Stimulated activated CD8-positive, alpha-beta memory T cell treated with anti-CD3 and anti-CD28 coated beads, Interleukin-4, amount 100 ng/mL, for 1 hour (primary cell): Measurements from ENCODE around the gene HARS2.
"Not testable (repeated sequence)": the region's sequence is repeated elsewhere in the genome, so short reads cannot be mapped to it uniquely, and the experiment has no call there.

ENCODE experiments used
- DNase-seq, 2 donors: peaks; one replicate each; pipeline ENCODE4 v3.0.0-alpha.2; 2020; ENCODE audit warnings: low read depth in 2 of 2, low spot score in 1 of 2

Gene HARS2, protein sequence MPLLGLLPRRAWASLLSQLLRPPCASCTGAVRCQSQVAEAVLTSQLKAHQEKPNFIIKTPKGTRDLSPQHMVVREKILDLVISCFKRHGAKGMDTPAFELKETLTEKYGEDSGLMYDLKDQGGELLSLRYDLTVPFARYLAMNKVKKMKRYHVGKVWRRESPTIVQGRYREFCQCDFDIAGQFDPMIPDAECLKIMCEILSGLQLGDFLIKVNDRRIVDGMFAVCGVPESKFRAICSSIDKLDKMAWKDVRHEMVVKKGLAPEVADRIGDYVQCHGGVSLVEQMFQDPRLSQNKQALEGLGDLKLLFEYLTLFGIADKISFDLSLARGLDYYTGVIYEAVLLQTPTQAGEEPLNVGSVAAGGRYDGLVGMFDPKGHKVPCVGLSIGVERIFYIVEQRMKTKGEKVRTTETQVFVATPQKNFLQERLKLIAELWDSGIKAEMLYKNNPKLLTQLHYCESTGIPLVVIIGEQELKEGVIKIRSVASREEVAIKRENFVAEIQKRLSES

GRCh38 chr5:140690941-140691924 is at the start of gene HARS2, which contains the start of gene HARS1:
TSS of gene HARS2 (plus strand) at chr5:140691455. CDS start at chr5:140691649, 194 bp downstream.
TSS of gene HARS1 (minus strand) at chr5:140691370. CDS start at chr5:140691304, 66 bp downstream.
- peak; percentile 64 to 76 for DNase-seq

DNA sequence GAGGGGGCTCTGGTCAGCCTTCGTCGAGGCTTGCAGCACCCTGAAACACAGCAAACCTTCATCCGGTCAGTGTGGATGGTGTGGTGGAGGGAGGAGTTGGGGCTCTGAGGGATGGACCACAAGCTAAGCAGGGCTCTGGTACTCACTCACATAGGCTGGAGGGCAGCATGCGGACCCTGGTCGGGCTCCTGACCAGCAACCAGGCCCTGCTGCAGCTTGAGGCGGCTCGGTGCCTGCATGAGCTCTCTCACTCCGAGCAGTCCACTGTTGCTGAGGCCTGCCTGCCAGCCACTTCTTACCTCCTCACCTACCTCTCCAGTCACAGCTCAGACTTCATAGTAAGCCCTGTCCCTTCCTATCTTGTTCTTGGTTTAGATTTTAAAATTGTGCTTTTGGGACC is 49.5 kb upstream of the HARS2 start:
- DNase-seq = no peak

DNA sequence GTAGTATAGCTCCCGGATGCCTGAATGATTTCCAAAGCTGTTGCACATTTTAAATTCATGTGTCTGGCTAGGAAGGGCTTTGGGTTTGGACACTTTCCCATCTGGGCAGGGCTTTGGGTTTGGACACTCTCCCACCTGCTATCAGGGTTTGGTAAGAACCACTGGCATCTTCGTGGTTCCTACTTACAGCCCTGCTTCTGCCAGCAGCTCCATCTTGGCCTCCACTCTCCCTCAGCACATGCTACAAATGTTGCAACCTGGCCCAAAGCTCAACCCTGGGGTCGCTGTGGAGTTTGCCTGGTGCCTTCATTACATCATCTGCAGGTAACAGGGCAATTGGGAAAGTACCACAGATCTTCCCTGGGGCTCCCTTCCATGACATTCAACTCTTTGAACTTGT is 48.5 kb upstream of the HARS2 start:
- no peak for DNase-seq

DNA sequence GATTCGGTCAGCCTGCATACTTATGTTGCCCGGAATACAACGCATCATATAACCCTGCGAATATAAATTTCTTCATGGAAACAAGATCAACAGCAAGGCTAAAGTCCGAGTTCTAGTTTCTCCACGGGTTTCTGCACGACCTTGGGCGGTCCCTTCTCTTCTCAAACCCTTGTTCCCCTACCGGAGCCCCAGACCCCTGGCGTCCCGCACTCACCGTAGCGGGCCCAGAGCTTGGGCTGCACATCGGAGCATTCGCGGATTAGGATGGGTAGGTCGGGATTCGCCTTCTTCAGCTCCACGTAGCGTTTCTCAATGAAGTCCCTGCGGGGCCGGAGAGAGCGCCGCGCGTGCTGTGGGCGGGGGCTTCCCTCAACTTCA is 44.2 kb upstream of the HARS2 start:
- DNase-seq = no peak

GRCh38 chr5:140658870-140659269 is 32.4 kb upstream of the HARS2 start:
- DNase-seq = no peak

DNA sequence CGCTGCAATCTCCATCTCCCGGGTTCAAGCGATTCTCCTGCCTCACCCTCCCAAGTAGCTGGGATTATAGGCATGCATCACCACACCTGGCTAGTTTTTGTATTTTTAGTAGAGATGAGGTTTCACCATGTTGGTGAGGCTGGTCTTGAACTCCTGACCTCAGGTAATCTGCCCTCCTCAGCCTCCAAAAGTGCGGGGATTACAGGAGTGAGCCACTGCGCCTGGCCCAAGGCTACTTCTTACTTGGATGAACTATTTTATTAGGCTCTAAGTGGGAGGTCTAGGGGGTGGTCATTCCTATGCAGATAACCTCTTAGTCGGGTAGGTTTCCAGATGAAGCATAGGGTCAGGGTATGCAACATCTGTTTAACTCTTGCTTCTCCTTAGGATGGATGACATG is 30.9 kb upstream of the HARS2 start:
- not testable (repeated sequence) for DNase-seq

- DNase-seq = no peak
Measured at GRCh38 chr5:140664030-140664358, 27.3 kb upstream of the HARS2 start.

DNA sequence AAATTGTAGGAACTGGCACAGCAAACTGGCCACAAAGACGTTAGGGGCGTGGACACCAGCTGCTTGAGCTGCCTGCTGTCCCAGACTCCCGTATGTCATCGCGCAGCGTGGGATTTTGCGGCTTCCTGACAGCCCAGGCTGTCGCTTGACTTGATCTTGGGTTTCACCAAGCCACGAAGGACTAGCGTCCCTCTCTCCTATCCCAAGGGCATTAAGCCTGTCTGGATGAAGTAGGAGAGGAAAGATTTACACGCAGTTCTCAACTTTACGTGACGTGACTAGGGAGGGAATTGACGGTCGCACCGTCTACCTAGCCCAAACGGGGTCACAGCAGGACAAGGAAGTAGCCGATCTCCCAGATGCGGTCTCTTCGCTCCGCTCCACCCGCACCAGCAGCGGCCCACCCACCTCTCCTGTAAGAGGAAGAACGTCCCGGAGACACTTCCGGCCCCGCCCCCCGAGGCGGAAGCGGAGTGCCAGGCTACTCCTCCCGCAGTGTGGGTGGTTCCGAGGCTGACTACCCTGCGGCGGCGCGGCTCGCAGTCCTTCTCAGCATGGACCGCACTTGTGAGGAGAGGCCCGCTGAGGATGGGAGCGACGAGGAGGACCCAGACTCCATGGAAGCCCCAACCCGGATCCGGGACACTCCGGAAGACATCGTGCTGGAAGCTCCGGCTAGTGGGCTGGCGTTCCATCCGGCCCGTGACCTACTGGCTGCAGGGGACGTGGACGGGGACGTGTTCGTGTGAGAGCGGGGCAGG is 26.7 kb upstream of the HARS2 start, which contains the start of gene WDR55:
Gene WDR55, plus strand, starts transcription at position 546 of the 761 bp plus-strand sequence. Its CDS starts 9 bp downstream, at position 555.
- peak; percentile 89 to 93 for DNase-seq

DNA sequence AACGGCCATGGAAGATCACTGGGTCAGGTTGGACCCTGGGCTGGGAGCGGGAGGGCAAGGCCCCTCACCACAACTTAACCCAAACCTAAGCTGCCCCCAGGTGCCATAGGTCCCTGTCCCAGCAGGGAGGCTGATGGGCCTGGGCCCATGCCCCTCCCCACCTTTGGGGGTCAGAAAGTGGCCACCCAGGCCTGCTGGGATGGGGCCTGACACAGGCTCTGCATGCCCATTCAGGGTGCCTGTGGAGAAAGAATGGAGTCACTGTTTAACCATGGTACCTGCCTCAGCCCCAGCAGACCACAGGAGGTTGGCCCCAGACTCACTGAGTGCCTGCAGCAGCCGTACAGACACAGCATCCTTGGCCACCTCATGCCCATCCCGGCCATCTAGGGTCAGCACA is 20.2 kb upstream of the HARS2 start:
- DNase-seq = not testable (repeated sequence)

GRCh38 chr5:140671472-140672125 is 19.7 kb upstream of the HARS2 start:
- DNase-seq = no peak

GRCh38 chr5:140672455-140673186 is 18.6 kb upstream of the HARS2 start:
- DNase-seq = no peak

DNA sequence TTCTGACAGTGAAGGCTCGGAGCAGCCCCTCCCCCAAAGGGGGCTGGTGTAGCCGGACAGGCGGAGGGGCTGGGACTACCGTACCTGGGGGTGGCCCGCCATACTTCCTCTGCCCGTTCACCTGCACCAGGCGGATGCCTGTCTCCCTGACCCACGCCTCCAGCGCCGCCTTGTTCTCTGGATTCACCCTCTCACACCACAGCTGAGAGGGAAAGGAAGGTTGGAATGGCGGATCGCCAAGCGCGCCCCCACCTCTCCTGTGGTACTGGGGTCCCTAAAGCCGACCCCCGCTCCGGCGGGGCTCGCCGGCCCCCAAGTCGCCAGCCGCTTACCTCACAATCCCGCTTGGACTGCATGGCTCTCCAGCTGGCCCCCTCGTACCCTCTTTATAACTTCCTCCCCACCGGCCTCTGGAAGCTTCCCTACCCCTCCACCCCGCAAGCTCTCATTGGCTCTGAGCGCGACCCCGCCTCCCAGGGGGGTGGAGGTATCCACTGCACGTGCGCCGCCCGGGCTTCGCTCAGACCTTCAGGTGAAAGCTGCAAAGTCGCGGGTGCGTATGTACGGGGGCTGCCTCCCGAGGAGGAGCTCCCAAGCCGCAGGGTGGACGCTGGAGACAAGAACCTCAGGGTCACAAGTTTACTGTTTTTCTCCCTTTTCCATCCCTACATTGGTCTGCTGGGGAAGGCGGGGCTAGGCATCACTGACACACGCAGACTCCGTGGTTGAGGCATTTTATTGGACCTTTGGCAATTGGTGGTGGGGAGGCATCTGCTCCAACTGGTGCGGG is 17.9 kb upstream of the HARS2 start, which contains the start of gene DND1:
Gene DND1, minus strand, starts transcription at position 390 of the 790 bp plus-strand sequence. Its CDS starts 34 bp downstream, at position 356.
- no peak for DNase-seq

DNA sequence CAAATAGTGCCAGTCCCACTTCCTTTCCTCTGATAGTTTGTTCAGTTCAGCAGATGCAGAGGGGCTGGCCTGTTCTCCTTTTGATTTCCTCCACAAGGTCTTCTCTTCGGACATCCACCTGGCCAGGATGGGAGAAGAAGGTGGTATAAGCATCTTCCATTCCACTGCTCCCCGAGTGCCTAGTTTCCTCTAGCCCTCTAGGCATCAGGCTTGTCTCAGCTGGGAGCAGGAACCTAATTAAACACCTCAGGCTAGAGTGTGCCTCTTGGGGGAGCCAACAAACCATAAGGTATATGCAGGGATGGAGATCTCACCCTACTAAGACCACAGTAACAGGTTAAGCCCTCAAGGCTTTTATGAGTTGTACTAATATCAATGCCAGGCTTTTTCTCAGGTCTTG is 17.0 kb upstream of the HARS2 start:
- no peak for DNase-seq

- no peak for DNase-seq
Measured at GRCh38 chr5:140674629-140675028, 16.6 kb upstream of the HARS2 start.

DNA sequence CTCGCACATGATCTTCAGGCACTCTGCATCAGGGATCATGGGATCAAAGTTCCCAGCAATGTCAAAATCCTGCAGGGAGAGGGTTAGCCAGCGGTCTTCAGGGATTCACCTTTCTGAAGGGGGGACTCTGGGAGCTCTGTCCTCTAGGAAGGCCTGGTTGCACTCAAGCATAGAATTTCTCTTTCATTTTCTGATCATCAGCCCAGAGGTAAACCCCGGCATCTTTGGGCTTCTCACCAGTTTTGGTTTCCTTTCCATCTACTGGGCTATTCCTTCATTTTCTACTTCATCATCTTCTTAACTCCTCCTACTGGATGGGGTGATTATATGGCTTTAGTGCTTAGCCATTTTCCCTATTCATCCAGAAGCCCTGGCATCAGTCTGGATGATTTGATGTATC is 13.3 kb upstream of the HARS2 start:
- no peak for DNase-seq

DNA sequence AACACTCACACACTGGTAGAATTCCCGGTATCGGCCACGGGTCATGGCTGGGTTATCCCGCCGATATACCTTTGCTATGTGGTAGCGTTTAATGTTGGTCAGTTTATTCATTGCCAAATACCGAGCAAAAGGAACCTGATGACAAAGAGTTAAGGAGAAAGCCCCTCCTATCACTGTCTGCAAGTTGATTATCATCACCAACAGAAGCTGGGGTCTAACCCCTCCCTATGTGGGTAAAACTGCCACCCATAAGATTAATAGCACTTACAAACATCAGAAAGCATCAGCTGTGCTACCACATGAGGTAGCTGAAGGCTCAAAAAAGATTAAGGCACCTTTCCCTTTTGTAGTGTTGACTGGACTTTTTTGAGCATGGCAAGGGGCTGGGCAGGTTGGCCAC is 12.3 kb upstream of the HARS2 start:
- DNase-seq = no peak

- DNase-seq = no peak
Measured at GRCh38 chr5:140690376-140690932, 801 bp upstream of the HARS2 start.

GRCh38 chr5:140694276-140694675 is 3.0 kb downstream of the HARS2 start:
- DNase-seq = no peak
